VCaP (cell line): Measurements from ENCODE around the gene XYLT1.

Experiments
- H3K27ac ChIP-seq: fragments of 450-650 bp; 2 replicates; pipeline ENCODE4 v1.5.1; 2017
- TF ChIP-seq, protein P1 (sequence below): fragments of 450-650 bp; conservative IDR thresholded peaks from 2 replicates; pipeline ENCODE4 v1.5.1; 2017; ENCODE audit warnings: mild to moderate bottlenecking, moderate library complexity

XYLT1 gene

DNA sequence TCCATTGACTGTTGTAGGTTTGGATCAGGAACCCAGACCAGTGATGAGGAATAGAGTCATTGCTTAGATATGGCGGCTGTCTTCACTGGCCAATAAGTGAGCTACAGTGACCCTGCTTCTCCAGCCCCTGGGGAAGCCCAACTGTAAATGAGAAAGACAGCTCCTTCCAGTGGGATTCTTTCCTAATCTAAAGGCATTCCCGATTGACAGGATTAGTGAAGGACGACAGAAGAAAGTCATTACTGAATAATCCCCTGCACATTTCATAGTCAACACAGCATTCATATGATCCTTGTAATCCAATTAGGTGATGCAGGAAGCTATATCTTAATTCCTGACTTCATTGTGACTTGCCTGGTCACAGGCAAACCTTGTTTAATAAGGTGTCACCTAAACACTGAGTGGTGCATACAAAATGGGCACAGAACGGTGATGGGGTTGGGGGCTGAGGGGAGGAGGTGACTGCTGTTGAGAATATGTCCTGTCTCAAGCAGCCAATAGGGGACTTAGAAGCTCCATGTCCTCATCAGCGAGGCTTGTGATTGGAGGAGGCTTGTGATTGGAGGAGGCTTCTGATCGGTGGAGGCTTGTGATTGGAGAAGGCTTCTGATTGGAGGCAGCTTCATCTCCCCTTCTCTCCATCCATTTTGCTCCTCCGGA lies 242.6 kb downstream of the XYLT1 start:
- TF ChIP-seq, protein P1, sequence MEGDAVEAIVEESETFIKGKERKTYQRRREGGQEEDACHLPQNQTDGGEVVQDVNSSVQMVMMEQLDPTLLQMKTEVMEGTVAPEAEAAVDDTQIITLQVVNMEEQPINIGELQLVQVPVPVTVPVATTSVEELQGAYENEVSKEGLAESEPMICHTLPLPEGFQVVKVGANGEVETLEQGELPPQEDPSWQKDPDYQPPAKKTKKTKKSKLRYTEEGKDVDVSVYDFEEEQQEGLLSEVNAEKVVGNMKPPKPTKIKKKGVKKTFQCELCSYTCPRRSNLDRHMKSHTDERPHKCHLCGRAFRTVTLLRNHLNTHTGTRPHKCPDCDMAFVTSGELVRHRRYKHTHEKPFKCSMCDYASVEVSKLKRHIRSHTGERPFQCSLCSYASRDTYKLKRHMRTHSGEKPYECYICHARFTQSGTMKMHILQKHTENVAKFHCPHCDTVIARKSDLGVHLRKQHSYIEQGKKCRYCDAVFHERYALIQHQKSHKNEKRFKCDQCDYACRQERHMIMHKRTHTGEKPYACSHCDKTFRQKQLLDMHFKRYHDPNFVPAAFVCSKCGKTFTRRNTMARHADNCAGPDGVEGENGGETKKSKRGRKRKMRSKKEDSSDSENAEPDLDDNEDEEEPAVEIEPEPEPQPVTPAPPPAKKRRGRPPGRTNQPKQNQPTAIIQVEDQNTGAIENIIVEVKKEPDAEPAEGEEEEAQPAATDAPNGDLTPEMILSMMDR, result no peak
- no peak overlapping the region for H3K27ac ChIP-seq

DNA sequence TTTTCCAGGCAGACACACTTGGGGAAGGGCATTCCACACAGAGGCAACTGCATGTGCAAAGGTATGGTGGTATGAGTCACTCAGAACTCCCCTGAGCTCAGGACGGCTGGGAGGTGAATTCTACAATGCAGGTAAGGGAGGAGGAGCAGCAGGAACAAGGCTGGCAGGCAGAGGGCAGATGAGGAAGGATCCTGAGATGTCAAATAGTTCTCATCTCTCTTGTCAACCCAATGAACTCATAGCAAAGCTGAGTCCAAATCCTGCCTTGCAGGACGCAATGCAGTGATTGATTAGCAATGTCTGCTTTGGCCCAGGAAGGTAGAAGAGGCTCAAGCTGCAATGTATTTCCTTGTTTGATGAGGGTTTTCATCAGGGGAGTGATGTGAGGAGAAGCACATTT lies 243.5 kb downstream of the XYLT1 start:
- H3K27ac ChIP-seq, result no peak overlapping the region
- TF ChIP-seq, protein P1, result no peak

- no peak overlapping the region for H3K27ac ChIP-seq
- TF ChIP-seq, protein P1, result no peak
Observed at GRCh38 chr16:17225541-17225940, 245.2 kb downstream of the XYLT1 start.

DNA sequence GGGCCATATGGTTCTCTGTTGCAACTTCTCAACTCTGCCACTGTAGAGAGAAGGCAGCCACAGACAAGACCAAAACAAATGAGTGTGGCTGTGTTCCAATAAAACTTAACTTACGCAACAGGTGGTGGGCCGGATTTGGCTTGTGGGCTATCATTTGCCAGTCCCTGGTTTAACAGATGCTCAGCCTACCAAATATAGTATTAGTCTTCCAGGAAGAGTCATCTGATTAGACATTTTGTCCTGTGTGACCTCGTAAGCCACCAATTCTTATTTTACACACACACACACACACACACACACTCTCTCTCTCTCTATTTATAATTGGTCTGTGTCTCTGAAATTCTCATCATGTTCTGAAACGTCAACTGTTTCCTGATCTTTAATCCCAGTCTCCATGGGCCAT lies 245.9 kb downstream of the XYLT1 start:
- TF ChIP-seq, protein P1, result no peak
- no peak overlapping the region for H3K27ac ChIP-seq

DNA sequence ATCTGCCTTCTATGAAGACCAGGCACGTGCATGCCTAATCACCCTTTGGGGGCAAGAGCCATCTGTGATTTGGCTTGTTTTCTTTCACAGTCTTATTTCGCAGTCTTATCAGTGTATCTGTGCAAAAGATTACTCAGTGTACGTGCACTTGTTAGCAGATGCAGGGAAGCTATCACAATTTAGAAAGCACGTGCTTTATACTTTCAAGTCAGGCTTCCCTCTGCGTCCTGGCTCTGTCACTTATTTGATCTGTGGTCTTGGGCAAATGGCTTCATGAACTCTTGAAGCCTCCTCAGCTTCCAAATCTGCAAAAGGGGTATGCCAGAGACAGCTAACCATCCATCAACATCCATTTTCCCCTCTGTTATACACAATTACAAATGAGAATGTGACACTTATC lies 246.4 kb downstream of the XYLT1 start:
- H3K27ac ChIP-seq, result no peak overlapping the region
- TF ChIP-seq, protein P1, result no peak

DNA sequence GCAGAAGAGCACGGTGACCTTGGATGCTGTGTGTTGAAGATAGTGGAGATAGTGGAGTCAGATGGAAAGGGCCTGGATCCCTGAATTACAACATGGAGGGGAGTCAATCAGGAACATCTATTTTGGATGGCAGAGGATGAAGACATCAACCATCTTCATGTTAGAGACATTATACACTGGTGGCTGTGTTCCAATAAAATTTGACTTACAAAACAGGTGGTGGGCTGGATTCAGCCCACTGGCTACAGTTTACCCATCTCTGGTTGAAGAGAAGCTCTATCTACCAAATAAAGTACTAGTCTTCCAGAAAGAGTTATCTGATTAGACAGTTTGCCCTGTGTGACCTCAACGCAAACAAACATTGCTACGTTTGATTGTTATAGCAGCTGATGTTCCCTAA lies 247.2 kb downstream of the XYLT1 start:
- TF ChIP-seq, protein P1, result no peak
- no peak overlapping the region for H3K27ac ChIP-seq

DNA sequence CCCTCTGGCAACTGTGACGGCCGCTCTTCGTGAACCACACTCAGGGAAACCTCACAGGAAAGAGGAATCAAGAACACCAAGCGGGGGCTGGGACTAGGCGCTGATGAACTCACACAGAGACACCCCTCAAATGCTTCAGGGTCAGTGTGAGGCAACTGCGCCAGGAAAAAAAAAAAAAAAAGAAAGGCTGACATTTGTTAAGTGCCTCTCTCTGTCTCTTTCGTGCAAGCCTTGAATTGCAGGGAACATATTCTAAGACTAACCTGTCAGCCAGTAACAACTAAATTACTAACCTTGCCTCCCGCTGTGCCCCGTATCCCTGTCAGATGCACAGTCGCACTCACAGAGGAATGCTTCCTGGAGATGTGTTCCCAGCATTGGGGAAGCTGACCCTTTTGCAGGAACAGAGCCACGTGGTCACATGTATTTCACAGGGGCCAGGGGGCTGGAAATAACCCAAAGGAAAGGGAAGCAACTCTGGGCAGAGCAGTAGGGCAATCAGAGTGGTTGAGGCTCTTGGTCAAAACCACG lies 247.8 kb downstream of the XYLT1 start:
- TF ChIP-seq, protein P1, result no peak
- H3K27ac ChIP-seq, result no peak overlapping the region
